HG03025 (cell line): ENCODE data around the gene KIF3A.

Source experiments
- ATAC-seq: cut with Tn5 transposase; IDR thresholded peaks from one replicate; pipeline ENCODE4 v1.9.1; 2021; ENCODE audit warnings: mild to moderate bottlenecking, moderate library complexity; ENCODE audit not compliant: unreplicated experiment, low FRiP score

KIF3A gene

DNA sequence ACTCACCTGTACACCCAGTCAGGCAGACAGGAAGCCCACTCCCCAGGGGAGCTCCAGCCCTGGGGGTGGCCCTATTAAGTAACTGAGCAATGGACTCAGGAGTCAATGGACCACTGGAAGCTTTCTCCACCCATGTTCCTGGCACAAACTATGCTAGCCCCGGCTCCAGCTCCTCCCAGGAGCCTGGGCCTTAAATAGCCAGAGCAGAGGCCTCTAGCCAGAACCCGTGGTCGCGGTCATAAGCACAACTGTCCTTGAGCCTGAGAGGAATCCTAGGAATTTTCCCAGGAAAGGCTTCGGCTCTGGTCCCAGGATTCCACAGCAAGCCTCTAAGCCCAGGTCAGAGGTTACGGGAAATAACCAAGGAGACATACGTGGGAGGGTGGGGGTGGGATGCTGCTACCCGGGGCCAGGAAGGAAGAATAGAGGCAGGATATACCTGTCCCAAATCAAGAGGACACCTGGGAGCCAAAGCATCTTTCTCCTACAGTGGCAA lies 34.2 kb upstream of the KIF3A start:
- no peak for ATAC-seq

DNA sequence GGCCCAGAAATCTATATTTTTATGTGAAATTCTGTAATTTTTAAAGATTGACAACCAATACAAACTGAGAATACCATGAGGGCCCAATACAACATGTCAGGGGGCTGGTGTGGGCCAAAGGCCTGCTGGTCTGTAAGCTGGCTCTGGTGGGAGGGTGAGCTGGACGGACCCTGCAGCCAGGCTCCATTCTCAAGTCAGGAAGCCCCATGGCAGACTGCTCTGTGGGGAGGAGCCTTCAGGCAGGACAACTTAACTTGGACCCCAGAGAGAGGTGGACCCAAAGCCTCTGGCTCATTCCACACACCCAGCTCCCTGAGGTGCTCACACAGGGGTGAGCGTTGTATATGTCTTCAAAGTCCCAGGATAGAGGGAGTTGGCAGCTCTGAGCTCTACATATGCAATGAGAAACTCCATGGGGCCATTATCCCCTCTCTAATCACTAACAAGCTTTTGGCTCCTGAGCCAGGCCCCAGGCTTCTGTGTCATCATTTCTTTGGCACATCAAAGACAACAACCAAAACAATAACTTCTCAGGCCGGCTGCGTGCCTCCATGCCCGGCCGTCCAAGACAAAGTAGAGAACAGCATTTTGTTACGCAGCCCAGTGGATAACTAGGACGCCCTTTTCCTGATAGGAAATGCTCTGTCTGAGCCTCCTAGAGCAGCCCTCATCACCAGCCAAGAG lies 33.3 kb upstream of the KIF3A start:
- no peak for ATAC-seq

DNA sequence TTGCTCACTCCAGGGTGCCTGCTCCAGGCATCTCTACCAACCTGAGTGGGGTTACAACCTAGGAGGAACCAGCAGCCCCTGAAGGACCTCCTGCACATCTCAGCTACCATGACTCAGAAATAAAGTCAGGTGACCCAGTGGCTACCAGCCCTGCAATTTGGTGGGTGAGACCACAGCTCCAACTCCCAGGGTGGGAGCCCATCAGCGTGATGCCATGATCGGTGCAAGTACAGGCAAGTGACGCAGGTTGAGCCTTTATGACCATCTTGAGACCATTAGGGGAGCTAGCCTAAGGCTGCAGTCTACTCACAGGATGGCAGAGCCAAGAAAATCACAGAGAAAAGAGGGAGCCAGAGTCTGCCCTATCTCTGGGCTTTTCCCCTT lies 31.1 kb upstream of the KIF3A start:
- ATAC-seq = no peak

DNA sequence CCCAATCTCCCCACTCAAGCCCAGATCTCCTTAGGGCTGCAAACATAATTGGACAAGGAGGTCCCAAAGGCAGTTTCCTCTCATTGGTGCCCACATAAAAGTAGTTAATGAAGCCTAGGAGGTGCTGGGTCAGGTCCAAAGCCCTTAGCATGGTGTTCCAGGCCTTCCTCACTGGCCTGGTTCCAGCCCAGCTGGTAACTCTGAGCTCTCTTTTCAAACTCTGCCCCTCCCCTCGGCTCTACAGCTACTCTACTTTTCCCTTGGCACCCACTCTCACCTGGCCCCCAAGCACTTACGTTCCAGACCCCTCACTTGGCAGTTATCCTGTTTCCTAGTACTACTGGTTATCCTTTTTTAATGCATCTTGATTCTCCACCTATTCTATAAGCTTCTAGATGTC lies 29.8 kb upstream of the KIF3A start:
- ATAC-seq = no peak

DNA sequence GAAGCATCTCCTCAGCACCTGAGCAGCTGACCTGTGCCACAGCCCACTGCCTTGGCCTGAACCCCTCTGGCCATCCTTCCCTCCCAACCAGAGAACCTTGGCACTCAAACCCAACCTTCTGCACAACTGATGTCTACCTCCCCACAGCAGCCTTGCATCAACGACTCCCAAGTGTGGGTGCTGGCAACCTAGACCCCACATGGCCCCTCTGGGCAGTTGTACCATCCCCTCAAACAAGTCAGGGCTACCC lies 29.4 kb upstream of the KIF3A start:
- no peak for ATAC-seq

DNA sequence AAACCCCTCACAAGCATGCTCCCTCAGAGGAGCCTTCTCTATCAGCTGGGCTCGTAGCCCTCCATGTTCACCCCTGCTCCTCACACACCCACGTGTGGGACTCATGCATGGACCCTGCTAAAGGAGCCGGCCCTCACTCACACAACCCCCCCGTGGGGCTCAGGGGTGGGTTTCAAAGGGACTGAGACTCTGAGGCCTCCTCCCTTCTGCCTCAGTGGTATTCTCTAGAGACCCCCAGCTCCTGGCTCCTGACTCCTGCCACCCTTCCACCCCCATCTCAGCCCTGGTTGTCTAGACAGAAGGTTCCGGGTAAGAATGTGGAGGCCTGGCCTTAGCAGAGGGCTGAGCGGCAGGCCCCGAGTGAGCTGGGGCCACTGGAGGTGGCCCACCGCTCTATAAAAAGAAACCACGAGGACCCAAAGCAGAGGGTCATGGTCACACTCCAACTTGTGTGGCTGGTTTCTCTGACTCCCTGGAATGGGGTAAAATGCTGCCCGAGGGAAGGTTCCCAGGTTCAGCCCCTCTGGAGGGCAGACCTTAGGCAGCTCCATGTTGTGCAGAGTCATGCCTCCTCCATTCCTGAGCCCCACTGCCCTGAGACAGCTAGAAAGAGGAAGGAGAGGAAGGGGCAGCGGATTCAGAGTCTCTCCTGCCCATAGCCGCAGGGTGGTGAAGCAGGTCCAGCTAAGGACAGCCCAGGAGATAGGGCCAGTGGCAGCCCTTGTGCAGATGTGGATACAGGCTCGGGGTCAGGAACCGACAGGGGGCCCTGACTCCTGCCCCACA lies 28.9 kb upstream of the KIF3A start:
- no peak for ATAC-seq

DNA sequence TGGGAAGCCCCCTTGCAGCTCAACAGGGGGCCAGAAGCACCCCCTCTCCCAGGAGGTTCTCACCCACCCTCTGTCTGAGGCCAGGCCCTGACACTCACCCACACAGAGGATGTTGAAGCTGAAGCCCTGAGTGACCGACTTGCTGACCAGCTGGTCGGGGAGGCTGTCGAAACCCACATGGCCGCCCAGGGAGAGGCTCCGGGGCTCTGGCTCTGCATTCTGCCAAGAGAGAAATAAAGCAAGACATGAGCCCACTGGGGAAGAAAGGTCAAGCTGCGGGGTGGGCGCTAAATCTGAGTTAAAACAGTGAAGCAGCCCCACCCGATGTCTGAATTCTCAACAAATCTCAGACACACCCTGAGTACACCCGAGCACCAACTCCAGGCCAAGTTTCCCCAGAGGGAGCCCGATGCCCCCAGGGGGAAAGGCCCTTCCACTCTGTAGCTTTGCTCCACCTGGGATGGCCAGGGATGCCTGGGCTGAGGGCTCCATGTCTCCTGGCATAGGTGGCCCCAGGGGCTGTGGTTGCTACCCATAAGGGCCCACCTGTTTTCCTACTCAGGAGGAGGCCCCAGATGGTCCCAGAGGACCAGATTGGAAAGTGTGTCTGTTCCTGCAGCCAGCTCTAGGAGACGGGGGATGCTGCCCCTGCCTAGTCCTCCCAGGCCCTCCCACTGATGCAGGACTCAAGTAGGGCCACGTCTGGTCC lies 28.1 kb upstream of the KIF3A start:
- no peak for ATAC-seq

DNA sequence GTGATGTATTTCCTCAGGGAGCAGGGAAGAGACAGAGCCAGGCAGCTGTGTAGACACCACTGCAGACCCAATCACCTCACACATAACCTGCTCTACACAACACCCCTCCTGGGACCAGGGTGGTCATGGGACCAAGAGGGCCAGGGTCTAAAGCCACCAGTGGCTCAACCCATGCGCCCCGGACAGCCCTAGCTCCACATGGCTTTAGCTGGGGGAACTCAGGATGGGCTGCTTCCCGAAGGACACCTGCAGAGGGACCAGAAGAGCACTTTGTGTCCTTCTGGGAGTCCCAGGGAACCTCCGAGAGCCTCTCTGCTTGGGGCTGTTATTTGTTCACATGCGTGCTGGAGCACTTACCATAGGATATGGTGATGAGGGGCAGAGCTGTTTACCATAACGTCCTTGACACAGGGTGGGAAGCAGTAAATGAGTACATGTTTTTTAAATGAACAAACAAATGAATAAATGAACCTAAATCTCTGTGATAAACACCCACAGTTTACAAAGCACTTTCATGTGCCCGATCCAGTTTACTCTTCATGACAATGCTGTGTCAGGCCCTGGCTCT lies 27.4 kb upstream of the KIF3A start:
- ATAC-seq = no peak

DNA sequence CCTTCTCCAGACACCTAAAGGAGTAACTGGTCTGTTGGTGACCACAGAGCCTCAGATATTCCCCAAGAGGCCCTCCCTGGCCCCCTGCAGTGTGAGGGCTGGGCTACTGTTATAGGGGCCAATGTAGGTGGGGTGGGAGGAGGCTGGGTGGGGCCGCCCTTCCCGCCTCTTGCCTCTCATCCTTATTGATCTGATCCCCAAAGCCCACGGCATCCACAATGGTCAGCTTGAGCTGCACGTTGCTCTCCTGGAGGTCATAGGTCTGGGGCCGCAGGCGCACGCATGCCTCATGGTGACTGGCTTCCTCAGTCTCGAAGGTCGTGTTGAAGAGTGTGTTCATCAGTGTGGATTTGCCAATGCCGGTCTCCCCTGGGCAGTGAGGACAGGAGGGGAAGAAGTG lies 26.7 kb upstream of the KIF3A start:
- ATAC-seq = no peak

DNA sequence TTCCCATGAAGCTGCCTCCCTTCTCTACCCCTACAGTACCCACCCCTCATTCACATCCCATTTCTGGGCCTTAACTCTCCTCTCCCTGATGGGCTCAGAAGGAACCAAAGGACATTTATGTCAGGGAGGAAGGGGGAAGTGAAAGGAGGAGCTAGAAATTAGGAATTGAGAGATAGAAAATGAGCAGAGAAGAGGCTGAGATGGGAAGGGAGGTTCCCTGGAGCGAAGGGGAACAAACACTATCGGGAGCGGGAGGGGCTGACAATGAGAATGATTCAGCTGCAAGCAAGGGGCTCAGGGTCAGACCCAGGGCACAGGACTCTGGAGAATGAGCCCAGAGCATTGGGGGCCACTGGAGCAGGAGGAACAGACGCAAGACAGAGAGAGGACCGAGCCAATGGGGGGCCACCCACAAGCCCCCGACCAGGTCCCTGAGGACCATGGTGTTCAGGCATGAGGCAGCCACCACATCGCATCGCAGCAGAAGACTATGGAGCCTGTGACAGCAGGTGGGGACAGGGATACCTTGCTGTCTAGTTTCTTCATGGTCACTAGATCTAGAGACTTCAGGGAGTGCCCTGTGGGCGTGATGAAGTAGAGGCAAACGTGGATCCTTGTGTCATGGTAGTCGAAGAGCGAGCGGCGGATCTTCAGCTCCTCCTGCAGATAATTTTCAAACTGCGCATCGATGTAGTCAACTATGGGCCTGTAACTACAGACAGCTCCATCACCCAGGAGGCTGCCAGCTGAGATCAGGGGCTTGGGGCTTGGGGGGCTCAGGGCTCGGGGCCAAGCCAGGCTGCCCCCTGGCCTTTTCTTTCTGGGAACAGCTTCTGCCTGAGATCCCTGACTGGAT lies 26.1 kb upstream of the KIF3A start:
- ATAC-seq = no peak

DNA sequence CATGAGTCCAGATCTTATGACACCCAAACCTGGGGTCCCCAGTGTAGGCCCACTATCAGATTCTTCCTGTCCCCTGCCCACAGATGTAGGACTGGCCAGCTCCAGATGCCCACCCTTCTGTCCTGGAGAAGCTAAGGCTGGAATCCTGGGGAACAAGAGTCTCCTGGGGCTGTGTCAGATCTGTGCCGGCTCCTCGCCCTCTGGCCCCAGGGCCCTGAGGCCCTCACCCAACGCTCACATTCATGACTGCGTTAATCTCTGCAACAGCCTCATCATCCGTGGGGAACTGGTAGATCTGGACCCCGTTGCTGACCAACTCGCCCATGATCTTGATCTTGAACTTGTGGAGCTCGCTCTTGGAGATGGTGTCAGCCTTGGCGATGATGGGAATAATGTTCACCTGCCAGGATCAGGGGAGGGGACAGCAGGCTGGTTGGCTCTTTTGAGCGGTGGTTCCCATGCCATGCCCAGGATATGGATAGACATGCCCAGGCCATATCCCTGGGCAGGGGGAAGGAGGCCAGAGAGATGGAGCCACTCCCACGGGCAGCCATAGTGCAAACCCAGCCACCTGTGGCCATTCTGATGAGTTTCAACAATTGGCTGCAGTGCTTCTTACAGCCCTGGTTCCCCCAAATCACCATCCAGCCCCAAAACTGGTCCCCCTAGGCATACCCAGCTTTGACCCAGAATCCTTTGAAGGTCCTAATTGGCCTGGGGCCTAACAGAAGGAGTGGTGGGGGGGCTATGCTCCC lies 25.1 kb upstream of the KIF3A start:
- no peak for ATAC-seq

DNA sequence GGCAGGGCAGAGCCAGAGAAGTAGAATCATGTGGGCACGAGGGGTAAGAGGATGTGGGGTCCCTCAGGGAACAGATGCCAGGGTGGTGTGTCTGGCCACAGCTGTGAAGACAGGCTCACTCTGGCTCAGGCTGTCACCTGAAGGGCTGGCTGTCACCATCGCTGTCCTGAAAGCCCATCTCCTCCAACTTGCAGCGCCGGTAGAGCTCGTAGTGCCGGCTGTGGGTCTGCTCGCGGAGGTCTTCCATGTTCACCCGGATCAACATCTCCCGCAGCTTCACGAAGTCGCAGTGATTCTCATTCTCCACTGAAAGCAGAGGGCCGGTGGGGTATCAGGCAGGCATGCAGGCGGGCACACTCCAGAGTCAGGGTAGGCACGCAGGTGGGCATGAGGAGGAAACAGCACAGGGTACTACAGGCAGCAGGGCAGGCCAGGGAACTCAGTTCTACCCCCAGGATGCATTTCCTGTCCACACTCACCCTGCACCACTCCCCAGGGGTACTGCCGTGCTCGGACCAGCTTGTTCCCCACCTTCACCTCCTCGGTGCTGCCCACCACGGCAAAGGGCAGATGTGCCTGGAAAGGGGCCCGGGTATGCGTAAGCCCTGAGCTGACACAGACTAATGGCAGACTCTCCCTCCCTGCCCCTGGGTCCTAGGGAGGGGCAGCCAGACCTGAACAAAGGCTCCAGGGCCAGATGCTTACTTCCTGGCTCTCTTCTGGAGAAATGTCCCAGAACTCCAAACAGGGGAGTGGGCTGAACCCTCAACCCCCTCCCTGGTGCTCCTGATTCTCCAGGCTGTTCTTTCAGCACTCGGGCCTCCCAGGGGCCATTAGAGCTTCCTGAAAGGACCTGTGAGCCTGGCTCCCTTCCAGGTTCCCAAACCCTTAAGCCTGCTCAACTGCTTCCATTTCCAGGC lies 24.2 kb upstream of the KIF3A start:
- no peak for ATAC-seq

DNA sequence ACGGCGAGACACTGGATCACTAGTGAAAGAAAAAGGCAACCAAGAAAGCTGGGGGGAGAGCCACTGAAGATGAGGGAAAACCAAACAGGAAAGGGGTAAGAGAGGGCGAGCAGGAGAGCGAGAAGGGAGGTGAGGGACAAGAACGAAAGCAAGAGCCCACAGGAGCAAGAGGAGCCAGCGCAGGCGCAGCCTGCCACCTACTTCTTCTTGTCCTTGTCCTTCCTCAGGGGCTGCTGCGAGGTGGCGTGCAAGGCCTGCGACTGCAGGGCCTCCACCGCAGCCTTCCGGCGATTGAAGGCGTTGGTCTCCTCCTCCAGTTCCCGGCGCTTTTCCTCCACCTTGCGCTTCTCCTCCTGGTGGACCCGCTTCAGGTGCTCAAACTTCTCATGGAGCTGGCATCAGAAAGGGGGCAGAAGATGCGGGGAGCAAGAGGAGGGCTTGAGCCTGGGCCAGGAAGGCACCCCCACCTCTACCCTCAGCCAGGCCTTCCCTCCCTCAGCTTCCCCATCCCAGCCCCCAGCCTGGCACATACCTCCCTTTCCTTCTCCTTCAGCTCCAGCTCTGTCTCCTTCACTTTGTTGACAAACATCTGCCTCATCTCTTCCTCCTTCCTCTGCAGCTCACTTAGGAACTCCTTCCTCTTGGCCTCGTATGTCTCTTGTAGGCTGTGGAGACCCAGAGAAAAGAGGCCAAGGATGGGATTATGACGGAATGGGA lies 23.4 kb upstream of the KIF3A start:
- ATAC-seq = no peak

DNA sequence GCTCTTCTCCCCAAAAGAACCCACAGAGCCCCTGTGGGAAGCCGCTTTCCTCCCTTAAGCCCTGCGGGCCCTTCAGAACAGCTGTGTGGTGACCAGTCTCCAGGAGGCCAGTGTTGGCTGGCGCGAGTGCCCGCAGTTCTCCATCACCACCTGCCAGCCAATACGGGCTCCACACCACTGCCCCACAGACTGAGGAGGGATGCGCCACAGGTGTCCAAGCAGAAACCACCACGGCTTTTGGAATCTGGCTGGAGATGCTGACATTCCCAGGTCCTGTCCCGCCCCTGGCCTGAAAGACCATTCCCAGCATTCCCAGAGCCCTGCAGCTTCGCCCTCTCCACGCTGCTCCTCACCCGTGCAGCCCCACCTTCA lies 22.7 kb upstream of the KIF3A start:
- no peak for ATAC-seq

DNA sequence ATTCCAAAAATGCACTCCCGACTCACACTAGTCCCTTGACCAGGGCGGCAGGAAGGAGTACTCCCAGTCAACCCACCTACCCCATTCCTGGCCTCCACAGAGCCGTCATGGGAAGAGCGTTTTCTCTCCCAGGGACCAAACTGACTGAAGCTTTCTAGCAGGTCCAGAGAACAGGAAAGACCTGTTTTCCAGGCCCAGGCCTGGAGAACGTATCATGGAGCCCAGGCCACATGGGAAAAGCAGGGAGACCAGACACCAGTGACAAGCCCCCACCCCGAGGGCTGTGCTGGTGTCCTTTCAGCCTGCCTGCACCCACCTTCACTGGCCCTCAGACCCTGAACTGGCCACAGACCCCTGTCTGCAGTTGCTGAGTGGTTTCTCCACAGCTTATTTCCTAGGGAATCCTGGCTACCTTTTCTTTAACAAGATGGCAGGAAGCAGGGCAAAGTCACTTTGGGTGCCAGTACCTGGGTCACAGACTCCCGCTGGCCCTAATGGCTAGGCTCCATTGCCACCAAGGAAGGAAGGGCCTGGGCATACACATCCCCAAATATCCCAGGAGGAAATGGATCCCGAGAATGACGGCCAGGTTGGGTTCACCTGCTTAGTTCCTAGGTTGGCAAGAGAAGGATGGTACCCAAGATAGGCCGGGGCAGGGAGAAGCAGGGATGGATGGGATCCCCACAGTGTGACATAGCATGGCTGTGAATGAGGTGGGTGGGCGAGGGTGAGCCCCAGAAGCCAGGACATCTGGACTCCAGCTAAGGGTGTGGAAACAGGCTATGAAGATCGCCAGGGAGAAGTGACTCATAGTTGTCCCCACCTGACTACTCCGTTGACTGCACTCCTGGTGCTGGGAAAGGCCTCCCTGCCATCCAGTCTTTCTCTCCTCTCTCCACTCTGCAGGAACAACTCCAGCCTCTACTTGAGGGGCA lies 22.0 kb upstream of the KIF3A start:
- no peak for ATAC-seq

DNA sequence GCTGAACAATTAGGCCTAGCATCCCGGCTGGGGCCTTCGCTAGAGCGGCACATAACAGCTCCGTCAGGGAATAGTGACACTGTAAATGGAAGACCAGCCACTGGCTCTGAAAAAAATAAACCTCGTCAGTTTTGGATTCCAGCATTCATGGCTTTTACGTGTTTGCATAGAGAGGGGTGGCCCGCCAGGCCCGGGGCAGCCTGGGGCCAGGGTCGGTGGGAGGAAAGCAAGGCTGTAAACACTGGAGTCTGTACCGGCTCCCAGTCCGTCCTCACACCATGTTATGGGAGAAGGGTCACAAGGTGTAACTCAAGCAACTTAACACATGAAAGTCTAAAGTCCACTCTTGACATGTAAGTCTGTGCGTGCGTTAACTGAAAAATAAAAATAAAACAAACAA lies 21.1 kb upstream of the KIF3A start:
- ATAC-seq = no peak

DNA sequence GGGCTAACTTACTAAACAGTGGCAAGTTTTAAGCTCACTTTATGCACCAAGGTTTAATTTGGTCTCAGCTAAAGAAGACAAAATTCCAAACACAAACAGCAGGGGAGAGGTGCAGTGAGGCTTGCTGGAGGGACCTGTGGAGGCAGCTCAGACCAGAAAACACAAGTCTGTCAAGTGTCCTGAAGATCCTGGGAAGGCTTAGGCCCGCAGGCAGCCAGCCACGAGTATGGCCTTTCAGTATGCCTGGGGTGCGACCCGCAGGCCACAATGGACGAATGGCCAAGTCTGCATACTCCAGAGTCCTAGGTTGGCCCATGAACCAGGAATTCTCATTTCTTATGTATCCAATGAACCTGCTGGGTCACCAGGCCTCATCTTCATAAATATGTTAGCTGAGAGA lies 19.2 kb upstream of the KIF3A start:
- ATAC-seq = no peak
